Activated naive CD8-positive, alpha-beta T cell (primary cell): ENCODE data around the gene DSCAML1.

ENCODE experiments used
- H3K27ac Mint-ChIP-seq: one replicate; pipeline ENCODE4 v1.8.0; 2021; ENCODE audit warnings: mixed read lengths
- H3K27me3 Mint-ChIP-seq: one replicate; pipeline ENCODE4 v1.8.0; 2021; ENCODE audit warnings: mixed read lengths
- H3K36me3 Mint-ChIP-seq: one replicate; pipeline ENCODE4 v1.8.0; 2021; ENCODE audit warnings: mixed read lengths
- H3K4me1 Mint-ChIP-seq: one replicate; pipeline ENCODE4 v1.8.0; 2021; ENCODE audit warnings: low read depth, mixed read lengths
- H3K4me3 Mint-ChIP-seq: one replicate; pipeline ENCODE4 v1.8.0; 2021; ENCODE audit warnings: mild to moderate bottlenecking, mixed read lengths
- H3K9me3 Mint-ChIP-seq: one replicate; pipeline ENCODE4 v1.8.0; 2021; ENCODE audit warnings: low read depth, mixed read lengths

DSCAML1 gene

DNA sequence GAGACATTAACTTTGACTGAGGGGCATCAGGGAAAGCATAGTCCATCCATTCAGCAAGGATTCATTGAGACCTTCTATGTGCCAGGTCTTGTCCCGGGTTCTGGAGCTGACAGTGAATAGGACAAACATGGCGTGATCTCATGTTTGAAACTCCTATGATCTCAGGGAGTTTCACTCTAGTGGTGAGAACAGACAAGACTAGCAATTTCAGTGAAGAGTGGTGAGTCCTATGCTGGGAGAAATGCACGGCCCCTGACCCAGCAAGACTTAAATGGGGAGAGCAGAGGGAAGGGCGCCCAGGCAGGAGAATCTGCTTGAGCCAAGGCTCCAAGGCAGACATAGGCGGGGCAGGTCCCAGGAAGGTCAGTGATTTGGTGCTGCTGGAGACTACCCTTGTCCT lies 313.6 kb downstream of the DSCAML1 start:
- no peaks in the 10 kb centered on the region for H3K9me3 Mint-ChIP-seq
- H3K27ac Mint-ChIP-seq, result no peak overlapping the region
- H3K36me3 Mint-ChIP-seq, result no peaks in the 10 kb centered on the region
- H3K27me3 Mint-ChIP-seq, result peaks cover 2% of the 10 kb centered on the region
- H3K4me1 Mint-ChIP-seq, result no peaks in the 10 kb centered on the region
- H3K4me3 Mint-ChIP-seq, result no peak overlapping the region

DNA sequence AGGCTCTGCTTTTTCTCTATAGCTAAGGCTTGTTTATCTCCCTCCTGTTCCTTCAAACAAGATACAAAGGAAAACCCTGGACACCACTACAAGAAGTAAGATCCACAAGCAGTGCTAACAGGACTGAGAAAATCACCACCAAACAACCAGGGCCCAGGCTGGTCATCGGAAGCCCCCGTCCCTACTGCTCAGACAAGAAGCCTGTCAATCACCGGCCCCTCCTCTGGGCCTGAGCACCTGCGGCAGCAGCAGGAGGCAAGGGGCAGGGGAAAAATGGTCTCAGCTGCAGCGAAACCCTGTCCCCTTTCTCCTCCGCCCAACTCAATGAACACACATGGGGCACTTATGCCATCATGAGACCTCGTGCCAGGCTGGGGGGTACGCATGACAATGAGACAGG lies 314.1 kb downstream of the DSCAML1 start:
- H3K36me3 Mint-ChIP-seq, result no peaks in the 10 kb centered on the region
- H3K27me3 Mint-ChIP-seq, result peaks cover 2% of the 10 kb centered on the region
- H3K4me1 Mint-ChIP-seq, result no peaks in the 10 kb centered on the region
- H3K9me3 Mint-ChIP-seq, result no peaks in the 10 kb centered on the region
- no peak overlapping the region for H3K4me3 Mint-ChIP-seq
- H3K27ac Mint-ChIP-seq, result no peak overlapping the region

DNA sequence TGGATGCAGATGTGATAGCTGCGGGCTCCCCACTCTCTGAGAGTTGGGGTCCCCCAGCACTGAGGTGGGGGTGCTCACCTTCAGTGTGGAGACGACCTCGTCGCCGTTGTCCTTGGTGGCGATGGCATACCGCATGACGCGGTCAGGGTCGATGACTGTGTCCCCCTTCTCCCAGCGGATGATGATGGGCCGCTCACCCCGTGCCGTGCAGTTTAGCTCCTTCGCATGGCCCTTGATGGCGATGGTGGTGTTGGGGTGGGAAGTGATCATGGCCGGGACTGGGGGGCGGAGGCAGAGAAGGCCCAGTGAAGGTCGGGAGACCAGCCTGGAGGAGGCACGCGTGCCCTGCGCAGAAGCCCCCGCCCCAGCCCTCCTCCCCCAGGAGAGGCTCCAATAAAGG lies 315.1 kb downstream of the DSCAML1 start:
- no peak overlapping the region for H3K4me3 Mint-ChIP-seq
- no peaks in the 10 kb centered on the region for H3K9me3 Mint-ChIP-seq
- H3K36me3 Mint-ChIP-seq, result no peaks in the 10 kb centered on the region
- H3K4me1 Mint-ChIP-seq, result no peaks in the 10 kb centered on the region
- H3K27ac Mint-ChIP-seq, result no peak overlapping the region
- H3K27me3 Mint-ChIP-seq, result peaks cover 2% of the 10 kb centered on the region

DNA sequence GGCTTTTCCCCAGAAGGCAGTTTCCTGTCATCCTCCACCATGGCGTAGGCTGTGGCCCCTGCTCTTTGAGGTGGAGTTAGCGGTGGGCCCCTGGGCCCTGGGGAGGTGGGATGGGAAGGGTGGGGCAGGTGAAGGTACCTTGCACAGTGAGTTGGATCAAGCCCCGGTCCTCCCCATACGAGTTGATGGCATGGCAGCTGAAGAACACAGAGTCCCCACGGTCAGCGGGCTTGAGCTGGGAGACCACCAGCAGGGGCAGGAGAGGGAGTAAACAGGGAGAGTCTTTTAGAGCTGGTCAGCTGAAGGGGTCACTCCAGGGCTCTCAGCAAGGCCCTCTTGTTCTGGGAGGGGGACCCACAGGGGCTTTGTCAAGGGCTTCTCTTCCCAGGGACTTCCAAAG lies 316.0 kb downstream of the DSCAML1 start:
- Mint-ChIP-seq H3K36me3 (no peaks in the 10 kb centered on the region), H3K27me3 (no peaks in the 10 kb centered on the region), H3K9me3 (no peaks in the 10 kb centered on the region), H3K4me1 (no peaks in the 10 kb centered on the region), H3K27ac (no peak overlapping the region), H3K4me3 (no peak overlapping the region)

DNA sequence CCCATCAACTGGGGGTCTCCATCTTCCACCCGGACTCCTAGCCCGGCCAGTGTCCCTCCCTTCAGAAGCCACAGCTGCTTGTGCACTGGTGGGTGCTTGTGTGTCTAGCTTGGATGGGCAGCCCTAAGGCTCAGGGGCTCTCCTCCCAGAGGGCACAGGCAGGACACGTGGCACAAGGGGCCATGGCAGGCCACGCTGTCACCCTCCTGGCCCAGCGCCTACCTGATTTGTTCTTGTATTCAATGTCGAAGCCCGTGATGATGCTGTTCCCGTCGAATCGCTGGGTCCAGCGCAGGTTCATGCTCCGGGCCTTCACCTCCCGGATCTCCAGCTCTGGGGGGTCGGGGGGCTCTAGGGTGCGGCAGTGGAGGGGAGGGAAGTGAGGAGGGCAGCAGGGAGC lies 316.8 kb downstream of the DSCAML1 start:
- H3K9me3 Mint-ChIP-seq, result no peaks in the 10 kb centered on the region
- no peak overlapping the region for H3K27ac Mint-ChIP-seq
- no peak overlapping the region for H3K4me3 Mint-ChIP-seq
- H3K27me3 Mint-ChIP-seq, result no peaks in the 10 kb centered on the region
- H3K4me1 Mint-ChIP-seq, result no peaks in the 10 kb centered on the region
- H3K36me3 Mint-ChIP-seq, result no peaks in the 10 kb centered on the region

DNA sequence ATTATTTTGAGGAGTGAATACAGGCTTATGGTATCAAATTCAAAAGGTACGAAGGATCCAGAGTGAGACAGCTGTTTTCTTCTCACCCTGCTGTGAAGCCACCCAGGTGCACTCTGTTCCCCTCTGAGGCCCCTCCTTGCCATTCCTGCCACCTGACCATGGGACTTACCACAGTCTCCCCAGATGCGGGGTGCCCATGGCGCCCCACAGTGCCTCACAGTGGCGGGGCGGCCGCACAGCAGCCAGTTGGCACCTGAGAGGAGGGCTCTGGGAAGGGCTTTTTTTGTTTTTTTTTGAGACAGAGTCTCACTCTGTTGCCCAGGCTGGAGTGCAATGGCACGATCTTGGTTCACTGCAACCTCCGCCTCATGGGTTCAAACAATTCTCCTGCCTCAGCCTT lies 317.6 kb downstream of the DSCAML1 start:
- H3K27me3 Mint-ChIP-seq, result no peaks in the 10 kb centered on the region
- H3K36me3 Mint-ChIP-seq, result no peaks in the 10 kb centered on the region

DNA sequence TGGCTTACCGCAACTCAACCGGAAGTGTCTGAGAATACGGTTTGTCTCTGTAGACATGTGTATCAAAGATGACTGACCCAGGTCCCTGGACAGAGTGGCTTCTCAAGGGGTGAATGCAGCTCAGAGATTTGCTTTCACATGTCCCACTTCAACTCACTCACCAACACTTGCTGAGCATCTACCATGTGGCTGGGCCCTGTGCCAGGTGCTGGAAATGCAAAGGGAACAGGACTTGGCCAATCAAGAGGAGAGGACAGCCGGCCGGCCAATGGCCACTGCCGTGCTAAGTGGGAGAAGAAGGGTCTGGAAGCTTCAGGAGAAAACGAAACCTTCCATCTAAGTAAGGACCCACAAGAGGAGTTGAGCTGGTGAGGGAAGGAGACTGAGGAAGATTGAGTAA lies 318.1 kb downstream of the DSCAML1 start:
- Mint-ChIP-seq H3K27me3 (no peaks in the 10 kb centered on the region), H3K4me1 (no peaks in the 10 kb centered on the region), H3K4me3 (no peak overlapping the region), H3K36me3 (no peaks in the 10 kb centered on the region), H3K9me3 (no peaks in the 10 kb centered on the region), H3K27ac (no peak overlapping the region)

More for the DNA sequence above, 317.6 kb downstream of the DSCAML1 start:
- H3K4me3 Mint-ChIP-seq, result no peak overlapping the region
- H3K27ac Mint-ChIP-seq, result no peak overlapping the region
- H3K4me1 Mint-ChIP-seq, result no peaks in the 10 kb centered on the region
- H3K9me3 Mint-ChIP-seq, result no peaks in the 10 kb centered on the region

DNA sequence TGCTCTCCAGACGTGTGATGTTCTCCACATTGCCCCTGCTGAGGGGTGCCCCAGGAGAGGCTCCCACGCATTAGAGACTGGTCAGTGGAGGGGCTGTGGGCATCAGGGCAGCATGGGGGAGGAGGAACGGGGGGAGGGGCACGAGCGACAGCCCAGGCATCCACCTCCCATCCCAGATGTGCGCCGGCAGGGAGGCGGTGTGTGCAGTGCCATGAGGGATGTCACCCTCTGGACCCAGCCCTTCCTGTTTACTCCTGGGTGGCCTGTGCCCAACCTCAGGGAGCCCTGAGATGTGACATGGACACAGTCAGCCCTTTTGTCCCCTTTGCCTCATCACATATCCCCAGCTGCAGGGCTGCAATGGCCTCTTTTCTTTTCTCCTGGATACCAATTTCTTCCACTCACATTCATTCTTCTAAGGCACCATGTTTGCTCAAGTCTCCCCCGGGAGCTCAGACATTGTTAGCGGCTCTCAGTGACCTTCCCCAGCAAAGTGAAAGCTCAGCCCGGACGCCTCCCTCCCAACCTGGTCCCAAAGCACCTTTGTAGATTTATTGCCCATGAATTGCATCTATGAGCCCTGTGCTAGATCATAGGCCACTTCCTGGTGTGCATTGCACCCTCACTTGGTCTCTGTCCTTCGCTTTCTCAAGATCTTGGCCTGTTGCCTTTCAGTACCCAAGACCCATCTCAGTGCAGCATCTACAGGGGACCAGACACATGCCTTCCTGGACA lies 318.7 kb downstream of the DSCAML1 start:
- Mint-ChIP-seq H3K4me1 (no peaks in the 10 kb centered on the region), H3K27me3 (no peaks in the 10 kb centered on the region), H3K9me3 (no peaks in the 10 kb centered on the region), H3K4me3 (no peak overlapping the region), H3K36me3 (no peaks in the 10 kb centered on the region), H3K27ac (no peak overlapping the region)

DNA sequence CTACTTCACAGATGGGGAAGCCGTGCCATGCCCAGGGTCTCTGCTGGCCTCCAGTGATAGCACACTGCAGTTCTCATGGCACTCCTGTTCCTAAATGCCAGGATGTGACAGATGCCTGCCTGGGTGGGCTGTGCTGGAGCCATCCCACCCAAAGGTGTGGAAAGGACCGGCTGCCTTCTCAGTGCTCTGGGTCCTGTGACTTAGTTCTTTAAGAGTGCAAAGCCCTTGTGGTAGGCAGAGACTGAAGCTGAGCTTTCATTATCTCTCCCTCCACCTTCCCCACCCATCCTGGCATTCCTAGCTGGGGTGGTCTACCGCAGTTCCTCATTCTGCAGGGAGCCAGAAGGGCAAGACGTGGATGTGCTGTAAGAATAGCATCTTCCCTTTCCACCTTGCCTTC lies 319.3 kb downstream of the DSCAML1 start:
- H3K9me3 Mint-ChIP-seq, result no peaks in the 10 kb centered on the region
- H3K27ac Mint-ChIP-seq, result no peak overlapping the region
- H3K27me3 Mint-ChIP-seq, result no peaks in the 10 kb centered on the region
- H3K4me1 Mint-ChIP-seq, result no peaks in the 10 kb centered on the region
- H3K36me3 Mint-ChIP-seq, result no peaks in the 10 kb centered on the region
- no peak overlapping the region for H3K4me3 Mint-ChIP-seq

DNA sequence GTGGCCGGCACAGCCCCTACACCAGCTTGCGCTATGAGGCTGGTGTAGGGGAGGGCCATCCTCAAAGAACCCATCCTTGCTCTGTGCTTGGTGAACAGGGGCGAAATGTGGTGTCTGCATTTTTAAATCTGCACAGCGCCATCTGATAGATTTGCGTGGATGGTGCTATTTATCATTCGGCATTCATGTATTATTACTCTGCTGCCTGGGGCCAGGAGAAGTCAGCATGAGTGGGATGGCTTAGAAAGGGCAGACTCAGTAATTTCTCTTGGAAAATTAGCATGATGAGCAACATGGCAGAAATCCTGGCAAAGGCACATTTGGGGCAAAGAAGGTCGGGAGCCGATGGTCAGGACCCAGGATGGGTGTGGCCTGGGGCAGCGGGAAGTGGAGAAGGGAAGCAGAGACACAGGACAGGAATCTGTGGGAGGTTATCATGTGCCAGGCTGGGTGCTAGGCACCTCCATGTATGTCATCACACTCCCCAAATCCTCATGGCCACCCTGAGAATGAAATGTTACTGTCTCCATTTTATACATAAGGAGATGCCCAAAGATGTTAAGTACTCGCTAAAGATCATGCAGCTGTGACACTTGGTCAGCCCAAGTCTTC lies 320.4 kb downstream of the DSCAML1 start:
- no peaks in the 10 kb centered on the region for H3K4me1 Mint-ChIP-seq
- no peaks in the 10 kb centered on the region for H3K36me3 Mint-ChIP-seq
- no peaks in the 10 kb centered on the region for H3K9me3 Mint-ChIP-seq
- H3K4me3 Mint-ChIP-seq, result no peak overlapping the region
- H3K27ac Mint-ChIP-seq, result no peak overlapping the region
- H3K27me3 Mint-ChIP-seq, result no peaks in the 10 kb centered on the region

DNA sequence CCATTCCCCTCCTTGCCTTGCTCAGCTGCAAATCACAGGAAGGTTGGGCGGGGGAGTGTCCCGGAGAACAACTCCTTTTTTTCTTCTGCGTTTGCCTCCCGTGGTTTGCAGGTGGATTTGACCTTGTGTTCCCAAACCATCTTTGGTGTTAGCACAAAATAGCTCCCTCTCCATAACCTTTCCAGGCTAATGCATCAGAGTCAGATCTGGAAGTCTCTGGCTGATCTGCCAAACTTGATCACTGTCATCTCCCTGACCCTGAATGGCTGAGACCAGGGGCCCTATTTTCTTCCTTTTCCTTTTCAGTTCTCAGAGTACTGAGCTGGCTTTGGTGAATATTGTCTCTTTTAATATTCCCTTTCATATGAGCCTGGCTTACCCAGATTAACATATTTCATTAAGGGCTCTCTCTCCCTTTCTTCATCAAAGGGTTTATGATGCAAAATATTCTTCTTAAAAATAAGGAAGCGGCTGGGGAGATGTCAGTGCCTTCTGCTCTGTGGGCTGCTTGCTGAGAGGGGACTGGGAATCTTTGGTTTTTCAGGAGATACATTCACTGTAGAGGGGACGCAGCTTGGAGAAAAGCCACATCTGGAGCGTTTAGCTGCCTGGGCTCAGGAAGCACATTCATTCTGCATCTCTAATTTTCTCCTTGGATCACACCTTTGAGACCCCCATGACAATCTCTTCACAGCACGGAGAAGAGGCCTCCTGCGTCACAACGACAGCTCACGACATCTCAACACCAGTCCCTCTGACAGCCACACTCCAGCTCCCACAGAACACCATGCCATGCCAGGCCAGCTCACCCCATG lies 321.1 kb downstream of the DSCAML1 start:
- Mint-ChIP-seq H3K36me3 (no peaks in the 10 kb centered on the region), H3K27ac (no peak overlapping the region), H3K9me3 (no peaks in the 10 kb centered on the region), H3K4me3 (no peak overlapping the region), H3K4me1 (no peaks in the 10 kb centered on the region), H3K27me3 (no peaks in the 10 kb centered on the region)

DNA sequence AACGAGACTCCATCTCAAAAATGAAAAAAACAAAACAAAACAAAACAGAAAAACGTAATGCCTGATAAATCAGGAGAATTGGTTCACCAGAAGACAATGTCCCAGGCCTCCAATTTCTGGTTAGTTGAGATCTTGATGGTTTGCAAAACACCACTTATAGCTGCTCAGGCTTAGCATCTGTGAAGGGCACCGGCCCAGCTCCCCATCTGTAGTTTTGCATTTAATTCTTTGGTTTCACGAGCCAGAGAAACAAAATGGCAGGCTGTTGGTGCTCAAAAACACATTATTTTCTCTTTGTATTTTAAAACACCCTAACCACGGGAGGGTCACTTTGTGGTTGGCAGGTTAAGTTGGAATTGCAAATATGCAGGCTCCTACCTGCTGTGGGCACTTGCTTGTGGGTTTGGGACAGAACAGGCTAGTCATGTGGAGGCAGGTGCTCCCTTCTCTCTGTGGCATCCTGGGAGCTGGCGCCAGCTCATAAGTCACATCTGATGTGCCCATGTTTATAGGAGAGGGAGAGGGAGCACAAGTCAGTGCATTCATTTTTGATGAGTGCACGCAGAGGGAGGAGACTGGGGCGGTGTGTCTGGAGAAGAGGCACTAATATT lies 323.4 kb downstream of the DSCAML1 start:
- Mint-ChIP-seq H3K9me3 (peaks cover 3% of the 10 kb centered on the region), H3K27me3 (no peaks in the 10 kb centered on the region), H3K36me3 (no peaks in the 10 kb centered on the region), H3K27ac (no peak overlapping the region), H3K4me3 (no peak overlapping the region), H3K4me1 (no peaks in the 10 kb centered on the region)

DNA sequence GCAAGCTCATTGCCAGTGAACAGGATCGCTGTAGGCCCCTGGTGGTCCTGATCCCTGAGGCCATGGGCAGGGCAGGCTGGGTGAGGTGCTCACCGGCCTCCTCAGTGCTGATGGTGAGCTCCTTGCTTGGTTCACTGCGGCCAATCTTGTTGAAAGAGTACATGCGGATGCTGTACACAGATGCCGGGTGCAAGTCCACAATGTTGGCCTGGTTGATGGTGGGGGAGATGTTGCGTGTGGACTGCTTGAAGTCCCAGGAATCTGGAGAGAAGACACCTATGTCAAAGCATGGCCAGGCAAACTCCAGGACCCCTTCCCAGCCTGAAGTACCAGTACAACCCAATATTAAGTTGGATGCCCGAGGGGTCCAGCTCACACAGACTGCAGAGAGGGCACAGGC lies 325.2 kb downstream of the DSCAML1 start:
- H3K27ac Mint-ChIP-seq, result no peak overlapping the region
- no peaks in the 10 kb centered on the region for H3K27me3 Mint-ChIP-seq
- no peaks in the 10 kb centered on the region for H3K36me3 Mint-ChIP-seq
- peaks cover 3% of the 10 kb centered on the region for H3K9me3 Mint-ChIP-seq
- no peak overlapping the region for H3K4me3 Mint-ChIP-seq
- no peaks in the 10 kb centered on the region for H3K4me1 Mint-ChIP-seq

DNA sequence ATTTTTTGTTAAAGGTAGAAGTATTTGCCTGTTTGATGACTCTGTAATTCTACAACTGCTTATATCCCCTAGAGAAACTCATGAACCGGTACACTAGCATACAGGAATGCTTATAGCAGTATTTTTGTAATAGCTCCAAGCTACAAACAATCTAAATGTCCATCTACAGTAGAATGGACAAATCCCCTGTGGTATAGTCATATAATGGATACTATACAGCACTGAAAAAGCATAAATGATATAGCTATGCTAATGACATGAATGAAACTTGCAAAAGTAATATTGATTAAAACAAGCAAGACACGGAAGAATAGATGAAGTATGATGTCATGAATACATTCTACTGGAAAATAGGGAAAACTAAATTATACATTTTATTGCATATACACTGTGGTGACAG lies 326.4 kb downstream of the DSCAML1 start:
- H3K4me3 Mint-ChIP-seq, result no peak overlapping the region
- no peaks in the 10 kb centered on the region for H3K27me3 Mint-ChIP-seq
- H3K9me3 Mint-ChIP-seq, result peaks cover 3% of the 10 kb centered on the region
- H3K27ac Mint-ChIP-seq, result no peak overlapping the region
- H3K36me3 Mint-ChIP-seq, result no peaks in the 10 kb centered on the region
- no peaks in the 10 kb centered on the region for H3K4me1 Mint-ChIP-seq

DNA sequence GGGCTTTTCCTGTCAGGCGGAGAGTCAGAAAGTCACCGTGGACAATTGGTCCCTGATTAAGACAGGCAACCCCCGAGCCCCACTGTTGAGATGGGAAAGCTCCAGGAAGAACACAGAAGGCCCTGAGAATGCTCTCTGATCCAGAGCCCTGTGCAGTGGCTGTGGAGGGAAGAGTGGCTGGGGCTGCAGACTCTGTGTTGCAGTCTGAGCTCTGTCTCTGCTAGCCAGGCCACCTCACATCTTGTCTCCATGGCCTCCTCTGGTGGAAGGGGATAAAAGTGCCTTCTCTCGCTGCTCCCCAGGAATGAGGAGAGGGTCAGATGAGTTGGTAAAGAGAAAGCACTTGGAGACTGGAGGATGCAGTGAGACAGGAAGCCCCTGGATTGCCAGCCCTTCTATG lies 328.1 kb downstream of the DSCAML1 start:
- no peaks in the 10 kb centered on the region for H3K4me1 Mint-ChIP-seq
- no peak overlapping the region for H3K4me3 Mint-ChIP-seq
- no peaks in the 10 kb centered on the region for H3K27me3 Mint-ChIP-seq
- no peak overlapping the region for H3K27ac Mint-ChIP-seq
- H3K9me3 Mint-ChIP-seq, result peaks cover 3% of the 10 kb centered on the region
- no peaks in the 10 kb centered on the region for H3K36me3 Mint-ChIP-seq
